Left ventricle myocardium inferior (tissue), 1 donor: Measurements from ENCODE around the gene TRIM38. TPM values are rescaled to one million over a fixed set of nuclear protein-coding genes. Genes with fewer than 3 reads are reported as not detected.
"Not testable (repeated sequence)": the region's sequence is repeated elsewhere in the genome, so short reads cannot be mapped to it uniquely, and the experiment has no call there.

Experiments
- DNase-seq: peaks from one replicate; pipeline ENCODE4 v3.0.0-alpha.2; 2020
- H3K27ac ChIP-seq: fragments of 200-600 bp; replicated peaks from 2 replicates; pipeline ENCODE4 v1.8.0; 2021
- H3K27me3 ChIP-seq: fragments of 200-600 bp; 2 replicates; pipeline ENCODE4 v1.8.0; 2021; ENCODE audit warnings: low read depth
- H3K36me3 ChIP-seq: fragments of 200-600 bp; 2 replicates; pipeline ENCODE4 v1.8.0; 2021
- H3K4me1 ChIP-seq: fragments of 200-600 bp; 2 replicates; pipeline ENCODE4 v1.8.0; 2021
- H3K4me3 ChIP-seq: fragments of 200-600 bp; 2 replicates; pipeline ENCODE4 v1.8.0; 2021; ENCODE audit warnings: mild to moderate bottlenecking, moderate library complexity
- H3K9me3 ChIP-seq: fragments of 200-600 bp; replicated peaks from 2 replicates; pipeline ENCODE4 v1.8.0; 2021
- intact Hi-C: fragments of 100-400 bp; cut with micrococcal nuclease; formaldehyde crosslinking; loops from one replicate; pipeline ENCODE4 v1.11.0; 2022
- total RNA-seq: library from RNA; stranded (reverse); fragmentation: NEBNext Ultra II Directional; extraction: Animal tissue kit (Norgen Biotek cat#: 25700); gene quantifications from one replicate; pipeline ENCODE4 v1.2.1, GENCODE V29; 2021
- TF ChIP-seq, protein P1 (sequence below): fragments of 200-600 bp; IDR thresholded peaks from 2 replicates; pipeline ENCODE4 v1.8.0; 2021; ENCODE audit warnings: antibody characterized with exemption, mild to moderate bottlenecking, borderline replicate concordance
- donor health status: DM: no; HTN: yes; CAD: no; lungs with severe emphysema.

TRIM38 gene
- total RNA-seq, 1 donor from 2014 or later = 2.2 TPM

GRCh38 chr6:26006086-26006939 lies 43.7 kb downstream of the TRIM38 start:
- H3K9me3 ChIP-seq = no peaks in the 10 kb centered on the region
- no peak overlapping the region for H3K4me3 ChIP-seq
- intact Hi-C loops = no loop called here
- no peak for DNase-seq
- no peaks in the 10 kb centered on the region for H3K27me3 ChIP-seq
- peaks cover 2% of the 10 kb centered on the region for H3K36me3 ChIP-seq
- TF ChIP-seq, protein P1, sequence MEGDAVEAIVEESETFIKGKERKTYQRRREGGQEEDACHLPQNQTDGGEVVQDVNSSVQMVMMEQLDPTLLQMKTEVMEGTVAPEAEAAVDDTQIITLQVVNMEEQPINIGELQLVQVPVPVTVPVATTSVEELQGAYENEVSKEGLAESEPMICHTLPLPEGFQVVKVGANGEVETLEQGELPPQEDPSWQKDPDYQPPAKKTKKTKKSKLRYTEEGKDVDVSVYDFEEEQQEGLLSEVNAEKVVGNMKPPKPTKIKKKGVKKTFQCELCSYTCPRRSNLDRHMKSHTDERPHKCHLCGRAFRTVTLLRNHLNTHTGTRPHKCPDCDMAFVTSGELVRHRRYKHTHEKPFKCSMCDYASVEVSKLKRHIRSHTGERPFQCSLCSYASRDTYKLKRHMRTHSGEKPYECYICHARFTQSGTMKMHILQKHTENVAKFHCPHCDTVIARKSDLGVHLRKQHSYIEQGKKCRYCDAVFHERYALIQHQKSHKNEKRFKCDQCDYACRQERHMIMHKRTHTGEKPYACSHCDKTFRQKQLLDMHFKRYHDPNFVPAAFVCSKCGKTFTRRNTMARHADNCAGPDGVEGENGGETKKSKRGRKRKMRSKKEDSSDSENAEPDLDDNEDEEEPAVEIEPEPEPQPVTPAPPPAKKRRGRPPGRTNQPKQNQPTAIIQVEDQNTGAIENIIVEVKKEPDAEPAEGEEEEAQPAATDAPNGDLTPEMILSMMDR = no peak
- H3K27ac ChIP-seq = no peak overlapping the region
- H3K4me1 ChIP-seq = peaks cover 9% of the 10 kb centered on the region

GRCh38 chr6:26006940-26007305 lies 44.3 kb downstream of the TRIM38 start:
- H3K27ac ChIP-seq, intact Hi-C loops, H3K36me3 ChIP-seq, H3K9me3 ChIP-seq, H3K27me3 ChIP-seq, DNase-seq, H3K4me3 ChIP-seq, H3K4me1 ChIP-seq: not testable (repeated sequence)

DNA sequence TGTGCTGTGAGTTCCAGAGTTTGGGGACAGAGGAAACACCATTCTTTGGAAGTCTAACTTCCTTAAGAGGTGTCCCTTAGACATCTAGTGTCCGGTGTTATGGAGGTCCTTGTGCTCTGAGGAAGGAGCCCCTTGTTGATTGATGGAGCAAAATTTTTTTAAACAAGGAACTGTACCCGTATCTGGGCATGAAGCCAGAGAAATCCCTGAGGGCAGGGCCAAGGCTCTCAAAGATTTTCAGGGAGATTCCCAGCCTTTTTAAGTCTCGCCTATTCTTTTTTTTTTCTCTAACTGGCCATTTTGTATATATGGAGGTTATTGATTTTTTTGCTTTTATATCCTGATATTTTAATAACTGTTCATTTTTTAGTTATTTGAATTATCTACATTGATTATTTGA lies 45.9 kb downstream of the TRIM38 start:
- TF ChIP-seq, protein P1 = no peak
- intact Hi-C loops = no loop called here
- H3K27me3 ChIP-seq = no peaks in the 10 kb centered on the region

DNA sequence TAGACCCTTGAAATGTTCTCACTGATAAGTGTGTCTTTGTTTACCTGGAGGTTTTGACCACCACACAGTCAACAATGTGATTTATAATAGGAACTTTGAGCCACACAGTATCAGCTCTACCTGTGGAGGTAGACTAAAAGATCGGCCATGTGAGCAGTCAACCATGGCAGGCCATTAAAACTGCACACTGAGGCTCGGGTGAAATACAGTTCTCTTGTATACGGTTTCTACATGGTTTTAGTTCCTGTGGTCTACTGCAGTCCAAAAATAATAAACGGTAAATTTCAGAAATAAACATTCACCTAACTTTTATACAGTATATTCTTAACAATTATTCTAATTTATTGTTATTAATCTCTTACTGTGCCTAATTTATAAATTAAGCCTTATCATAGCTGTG lies 47.2 kb downstream of the TRIM38 start:
- H3K36me3 ChIP-seq = no peaks in the 10 kb centered on the region
- no peaks in the 10 kb centered on the region for H3K9me3 ChIP-seq
- TF ChIP-seq, protein P1 = no peak
- H3K27me3 ChIP-seq = no peaks in the 10 kb centered on the region
- DNase-seq = no peak
- no peak overlapping the region for H3K27ac ChIP-seq
- no peak overlapping the region for H3K4me3 ChIP-seq
- peaks cover 6% of the 10 kb centered on the region for H3K4me1 ChIP-seq
- intact Hi-C loops = no loop called here

More for the DNA sequence above, 45.9 kb downstream of the TRIM38 start:
- H3K36me3 ChIP-seq = no peaks in the 10 kb centered on the region
- H3K4me3 ChIP-seq = no peak overlapping the region
- no peak for DNase-seq
- H3K4me1 ChIP-seq = peaks cover 6% of the 10 kb centered on the region
- H3K9me3 ChIP-seq = no peaks in the 10 kb centered on the region
- H3K27ac ChIP-seq = no peak overlapping the region

DNA sequence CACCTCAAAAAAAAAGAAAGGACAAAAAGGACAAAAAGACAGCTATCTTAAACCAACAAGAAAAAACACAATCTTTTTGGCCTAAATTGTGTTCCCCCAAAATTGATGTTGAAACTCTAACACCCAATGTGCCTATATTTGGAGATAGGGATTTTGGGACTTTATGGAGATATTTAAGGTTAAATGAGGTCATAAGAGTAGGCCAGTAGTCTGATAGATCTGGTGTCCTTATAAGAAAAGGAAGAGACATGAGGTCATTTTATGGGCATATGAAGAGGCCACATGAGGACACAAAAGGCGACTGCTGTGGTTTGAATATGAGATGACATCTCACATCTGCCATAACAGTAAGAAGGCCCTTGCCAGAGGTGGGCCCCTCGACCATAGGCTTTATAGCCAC lies 49.5 kb downstream of the TRIM38 start:
- DNase-seq = no peak
- H3K27ac ChIP-seq = no peak overlapping the region
- TF ChIP-seq, protein P1 = no peak
- no peaks in the 10 kb centered on the region for H3K9me3 ChIP-seq
- no peak overlapping the region for H3K4me3 ChIP-seq
- intact Hi-C loops = no loop called here
- peaks cover 13% of the 10 kb centered on the region for H3K4me1 ChIP-seq
- H3K36me3 ChIP-seq = no peaks in the 10 kb centered on the region
- no peaks in the 10 kb centered on the region for H3K27me3 ChIP-seq

- intact Hi-C loops, H3K27me3 ChIP-seq, H3K27ac ChIP-seq, H3K9me3 ChIP-seq, H3K4me3 ChIP-seq, DNase-seq, H3K36me3 ChIP-seq: not testable (repeated sequence)
- H3K4me1 ChIP-seq = peaks cover 22% of the 10 kb centered on the region
Observed at GRCh38 chr6:26014386-26014785, 51.8 kb downstream of the TRIM38 start.
